HepG2 (cell line): ENCODE results near the gene BEST3. TPM values are rescaled to one million over a fixed set of nuclear protein-coding genes. Genes with fewer than 3 reads are reported as not detected.

Source experiments
- ATAC-seq: fragments of 200-7000 bp; cut with Tn5 transposase; 3 replicates; pipeline ENCODE4 v1.9.1; 2020; ENCODE audit warnings: mild to moderate bottlenecking, moderate library complexity
- BruUV-seq: library from RNA; stranded (reverse); fragments of 400-500 nt; replicated peaks from 2 replicates; lab custom pipeline; 2021; lab: Mats Ljungman, UMichigan
- CTCF ChIA-PET: fragments of 300-600 bp; formaldehyde crosslinking; extraction: SDS; loops from one replicate; lab custom pipeline; 2021; ENCODE audit warnings: low total read pairs, inconsistent platforms, low intra/inter-chr PET ratio; lab: Yijun Ruan, JAX
- POLR2A ChIA-PET: fragments of 350-600 bp; sonication (Branson Sonifier 250); formaldehyde crosslinking; loops from one replicate; lab custom pipeline; 2020; ENCODE audit warnings: antibody characterized with exemption, inconsistent platforms; lab: Yijun Ruan, JAX
- DNase-seq: peaks from one replicate; pipeline ENCODE4 v3.0.0-alpha.2; 2015; ENCODE audit warnings: low spot score
- FAIRE-seq: peaks from 3 replicates; lab custom pipeline; 2011; peaks lifted over from hg19 to GRCh38; lab: Jason Lieb, UNC
- H2AFZ ChIP-seq: one replicate; pipeline ENCODE4 v1.6.1; 2011; ENCODE audit warnings: low read length, inconsistent platforms
- H3K27ac ChIP-seq: fragments of 300-600 bp; 3 replicates; pipeline ENCODE4 v1.8.0; 2011; ENCODE audit warnings: mixed run types, mild to moderate bottlenecking, mixed read lengths, low read length, inconsistent platforms; ENCODE audit not compliant: insufficient read depth; ENCODE audit errors: extremely low read length
- H3K27me3 ChIP-seq, 2 experiments: fragments of 200-600 bp in 1 of 2; 2 replicates in 1 of 2; 3 replicates in 1 of 2; pipeline versions ENCODE4 v1.6.0 to v1.8.0; 2011; ENCODE audit warnings: low read length in 2 of 2, mild to moderate bottlenecking in 2 of 2, moderate library complexity in 2 of 2, inconsistent platforms in 1 of 2; ENCODE audit not compliant: insufficient read depth in 2 of 2, control insufficient read depth in 1 of 2
- H3K36me3 ChIP-seq, 2 experiments: fragments of 200-600 bp in 1 of 2; replicated peaks in 1 of 2; 2 replicates in 1 of 2; 3 replicates in 1 of 2; pipeline versions ENCODE4 v1.5.1 to v1.8.0; 2011; ENCODE audit warnings: low read length in 2 of 2, inconsistent platforms in 1 of 2; ENCODE audit not compliant: insufficient read depth in 2 of 2, control insufficient read depth in 1 of 2
- H3K4me1 ChIP-seq: 2 replicates; pipeline ENCODE4 v1.5.1; 2012; ENCODE audit warnings: low read length, inconsistent platforms; ENCODE audit not compliant: insufficient read depth
- H3K4me2 ChIP-seq: 2 replicates; pipeline ENCODE4 v1.6.0; 2011; ENCODE audit warnings: low read depth, low read length, inconsistent platforms
- H3K4me3 ChIP-seq, 3 experiments: fragments of 200-600 bp in 1 of 3; sonication (generic), shearing (Covaris generic) in 1 of 3; replicated peaks in 1 of 3; 2 replicates each; pipeline ENCODE4 v1.5.1; 2011 to 2016; ENCODE audit warnings: low read length in 3 of 3, inconsistent platforms in 2 of 3, low read depth in 2 of 3, mild to moderate bottlenecking in 2 of 3, control low read depth in 1 of 3, mixed read lengths in 1 of 3; ENCODE audit not compliant: insufficient read depth in 1 of 3
- H3K79me2 ChIP-seq: one replicate; pipeline ENCODE4 v1.6.1; 2011; ENCODE audit warnings: low read length, inconsistent platforms; ENCODE audit not compliant: insufficient read depth
- H3K9ac ChIP-seq: 2 replicates; pipeline ENCODE4 v1.6.0; 2011; ENCODE audit warnings: mild to moderate bottlenecking, low read depth, low read length, inconsistent platforms; ENCODE audit not compliant: insufficient read depth
- H3K9me3 ChIP-seq: 2 replicates; pipeline ENCODE4 v1.5.1; 2012; ENCODE audit warnings: mild to moderate bottlenecking, low read length
- H4K20me1 ChIP-seq: 2 replicates; pipeline ENCODE4 v1.6.0; 2011; ENCODE audit warnings: inconsistent platforms, mild to moderate bottlenecking, low read length, moderate library complexity; ENCODE audit not compliant: insufficient read depth
- ARNT ChIP-seq: fragments of 450-650 bp; IDR thresholded peaks from 2 replicates; pipeline ENCODE4 v1.6.1; 2017
- ATF6 ChIP-seq: sonication (generic); formaldehyde crosslinking; conservative IDR thresholded peaks from 2 replicates; pipeline ENCODE4 v1.4.0; 2020; ENCODE audit warnings: missing genetic modification reagents
- GATA4 ChIP-seq: sonication (generic); IDR thresholded peaks from 2 replicates; pipeline ENCODE4 v1.6.1; 2016; ENCODE audit warnings: antibody characterized with exemption, low read depth, borderline replicate concordance
- MED13 ChIP-seq: sonication (generic); formaldehyde crosslinking; IDR thresholded peaks from 2 replicates; pipeline ENCODE4 v1.5.0; 2020; ENCODE audit warnings: missing genetic modification reagents
- NCOA2 ChIP-seq: sonication (generic); formaldehyde crosslinking; IDR thresholded peaks from 2 replicates; pipeline ENCODE4 v1.8.0; 2022; ENCODE audit warnings: inconsistent platforms
- NCOR1 ChIP-seq: fragments of 200-600 bp; sonication (generic); IDR thresholded peaks from 2 replicates; pipeline ENCODE4 v1.7.0; 2017; ENCODE audit warnings: antibody characterized with exemption, low read length, borderline replicate concordance
- PCBP2 ChIP-seq: fragments of 200-400 bp; formaldehyde crosslinking; optimal IDR thresholded peaks from 2 replicates; pipeline ENCODE3; 2018; ENCODE audit warnings: low read length, low read depth; ENCODE audit not compliant: poor library complexity, severe bottlenecking
- TBL1XR1 ChIP-seq: fragments of 150-350 bp; IDR thresholded peaks from 2 replicates; pipeline ENCODE4 v1.6.1; 2014; ENCODE audit warnings: borderline replicate concordance, low read length; ENCODE audit not compliant: partially characterized antibody
- UBTF ChIP-seq: sonication (generic); formaldehyde crosslinking; IDR thresholded peaks from 2 replicates; pipeline ENCODE4 v1.4.0; 2020; ENCODE audit warnings: mild to moderate bottlenecking, missing genetic modification reagents
- ZBED4 ChIP-seq: sonication (generic); formaldehyde crosslinking; IDR thresholded peaks from 2 replicates; pipeline ENCODE4 v1.4.0; 2020; ENCODE audit warnings: missing genetic modification reagents, borderline replicate concordance
- ZFP41 ChIP-seq: sonication (generic); formaldehyde crosslinking; IDR thresholded peaks from 2 replicates; pipeline ENCODE4 v1.4.0; 2020; ENCODE audit warnings: mild to moderate bottlenecking, missing genetic modification reagents, borderline replicate concordance
- ZNF160 ChIP-seq: sonication (generic); formaldehyde crosslinking; IDR thresholded peaks from 2 replicates; pipeline ENCODE4 v1.8.0; 2022; ENCODE audit warnings: mild to moderate bottlenecking, inconsistent platforms, missing genetic modification reagents
- ZNF543 ChIP-seq: sonication (generic); formaldehyde crosslinking; IDR thresholded peaks from 2 replicates; pipeline ENCODE4 v1.4.0; 2020; ENCODE audit warnings: mild to moderate bottlenecking, missing genetic modification reagents
- ZNF616 ChIP-seq: sonication (generic); formaldehyde crosslinking; IDR thresholded peaks from 2 replicates; pipeline ENCODE4 v1.5.0; 2020; ENCODE audit warnings: low read depth, mild to moderate bottlenecking, missing genetic modification reagents
- WGBS: methylation state at CpG from one replicate; pipeline ENCODE4 v1.1.6; 2017; ENCODE audit warnings: low lambda C conversion rate; 5-methylcytosine and 5-hydroxymethylcytosine counted together
- in situ Hi-C: cut with HindIII; loops from 2 replicates; pipeline ENCODE4 v1.10.0; 2017; ENCODE audit warnings: low pct_unique_long_range_greater_than_20kb; ENCODE audit not compliant: extremely low pct_ligation_motif_present
- intact Hi-C: fragments of 100-400 bp; cut with micrococcal nuclease; formaldehyde crosslinking; loops from one replicate; pipeline ENCODE4 v1.10.0; 2022; ENCODE audit not compliant: unreplicated experiment
- polyA plus RNA-seq, 8 experiments: library from polyadenylated mRNA; depleted of rRNA in 3 of 8; stranded (reverse) in 7 of 8; unstranded in 1 of 8; fragments of >200 nt; fragmentation: Illumina TruSeq in 4 of 8; extraction: Trizol in 4 of 8; gene quantifications; 2 replicates each; pipeline versions ENCODE4 v1.2.1 to v1.2.3, GENCODE V29; 2011 to 2016; ENCODE audit warnings: low read depth in 4 of 8, missing spikeins in 1 of 8, mixed read lengths in 1 of 8; ENCODE audit not compliant: insufficient read depth in 1 of 8
- total RNA-seq, 5 experiments: library from RNA; depleted of rRNA; stranded (reverse); fragments of >200 nt; fragmentation: Illumina TruSeq; extraction: Trizol; gene quantifications; 2 replicates each; pipeline ENCODE4 v1.2.3, GENCODE V29; 2016; ENCODE audit warnings: low read depth in 1 of 5

BEST3 gene
- total and polyA plus RNA-seq, 2 of the 13 experiments (the other 11 are each of a cell fraction or from before 2014, with no cell fraction given) = not detected

- TF ChIP-seq ZBED4 (CRISPR knock-in tag) (0 out of 2 replicates have a peak, but pooled peaks have one; percentile 15), MED13 (peak; percentile 59; the same call in 1 of the 2 replicates), ZNF543 (no peak; the same call in 1 of the 2 replicates), NCOA2 (CRISPR knock-in tag) (peak; percentile 9; the same call in 1 of the 2 replicates), ZNF160 (CRISPR knock-in tag) (peak; percentile 62; the same call in 1 of the 2 replicates)
Observed at GRCh38 chr12:69738351-69739286, 39.5 kb upstream of the BEST3 start, which contains the start of gene RAB3IP (continued).

GRCh38 chr12:69733638-69734037 lies 34.5 kb upstream of the BEST3 start:
- WGBS = 0% methylated on average over 1 of the region's 1 CpG
- no peaks in the 10 kb centered on the region for H3K79me2 ChIP-seq
- no TSS peak for BruUV-seq
- H3K27me3 ChIP-seq = peaks cover 0 to 6% of the 10 kb centered on the region in 2 experiments; a peak in 2 of 5 replicates
- ChIA-PET POLR2A (no interaction called here), CTCF (no interaction called here)
- no peaks in the 10 kb centered on the region for H3K9me3 ChIP-seq
- H3K27ac ChIP-seq = no peak overlapping the region
- H3K4me1 ChIP-seq = no peaks in the 10 kb centered on the region
- no peak for DNase-seq
- no peak overlapping the region for H3K4me3 ChIP-seq
- H3K9ac ChIP-seq = no peak overlapping the region
- intact Hi-C loops = no loop called here
- in situ Hi-C loops = no loop called here
- no peak for FAIRE-seq
- no peak overlapping the region for H2AFZ ChIP-seq
- no peak for ATAC-seq
- H3K4me2 ChIP-seq = no peak overlapping the region
- no peaks in the 10 kb centered on the region for H4K20me1 ChIP-seq
- no peaks in the 10 kb centered on the region for H3K36me3 ChIP-seq
- TF ChIP-seq PCBP2 (no peak), GATA4 (no peak), TBL1XR1 (no peak), ZFP41 (CRISPR knock-in tag) (no peak), ATF6 (CRISPR knock-in tag) (no peak), ZNF616 (CRISPR knock-in tag) (no peak), UBTF (CRISPR knock-in tag) (no peak), NCOR1 (no peak), ARNT (no peak)
